ENCODE measurements around the gene GNAQ.

Gene GNAQ

GRCh38 chr9:77901018-77901417 lies 130.6 kb downstream of the GNAQ start:
- intact Hi-C loops (cut with DNase I; ENCODE audit: low total_unique reads), result no loop called here
- Histone ChIP-seq H3K27ac (no peak overlapping the region), H3K4me1 (peaks cover 0 to 23% (median 9%) of the 10 kb centered on the region in 4 donors), H3K9me3 (no peaks in the 10 kb centered on the region), H3K36me3 (peaks cover 0 to 3% (median 0%) of the 10 kb centered on the region in 3 donors), H3K4me3 (no peak overlapping the region), H3K27me3 (no peaks in the 10 kb centered on the region)
- TF ChIP-seq, protein P1, sequence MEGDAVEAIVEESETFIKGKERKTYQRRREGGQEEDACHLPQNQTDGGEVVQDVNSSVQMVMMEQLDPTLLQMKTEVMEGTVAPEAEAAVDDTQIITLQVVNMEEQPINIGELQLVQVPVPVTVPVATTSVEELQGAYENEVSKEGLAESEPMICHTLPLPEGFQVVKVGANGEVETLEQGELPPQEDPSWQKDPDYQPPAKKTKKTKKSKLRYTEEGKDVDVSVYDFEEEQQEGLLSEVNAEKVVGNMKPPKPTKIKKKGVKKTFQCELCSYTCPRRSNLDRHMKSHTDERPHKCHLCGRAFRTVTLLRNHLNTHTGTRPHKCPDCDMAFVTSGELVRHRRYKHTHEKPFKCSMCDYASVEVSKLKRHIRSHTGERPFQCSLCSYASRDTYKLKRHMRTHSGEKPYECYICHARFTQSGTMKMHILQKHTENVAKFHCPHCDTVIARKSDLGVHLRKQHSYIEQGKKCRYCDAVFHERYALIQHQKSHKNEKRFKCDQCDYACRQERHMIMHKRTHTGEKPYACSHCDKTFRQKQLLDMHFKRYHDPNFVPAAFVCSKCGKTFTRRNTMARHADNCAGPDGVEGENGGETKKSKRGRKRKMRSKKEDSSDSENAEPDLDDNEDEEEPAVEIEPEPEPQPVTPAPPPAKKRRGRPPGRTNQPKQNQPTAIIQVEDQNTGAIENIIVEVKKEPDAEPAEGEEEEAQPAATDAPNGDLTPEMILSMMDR (IDR thresholded peaks at IDR 0.05), result no peak
- DNase-seq, result no peak

DNA sequence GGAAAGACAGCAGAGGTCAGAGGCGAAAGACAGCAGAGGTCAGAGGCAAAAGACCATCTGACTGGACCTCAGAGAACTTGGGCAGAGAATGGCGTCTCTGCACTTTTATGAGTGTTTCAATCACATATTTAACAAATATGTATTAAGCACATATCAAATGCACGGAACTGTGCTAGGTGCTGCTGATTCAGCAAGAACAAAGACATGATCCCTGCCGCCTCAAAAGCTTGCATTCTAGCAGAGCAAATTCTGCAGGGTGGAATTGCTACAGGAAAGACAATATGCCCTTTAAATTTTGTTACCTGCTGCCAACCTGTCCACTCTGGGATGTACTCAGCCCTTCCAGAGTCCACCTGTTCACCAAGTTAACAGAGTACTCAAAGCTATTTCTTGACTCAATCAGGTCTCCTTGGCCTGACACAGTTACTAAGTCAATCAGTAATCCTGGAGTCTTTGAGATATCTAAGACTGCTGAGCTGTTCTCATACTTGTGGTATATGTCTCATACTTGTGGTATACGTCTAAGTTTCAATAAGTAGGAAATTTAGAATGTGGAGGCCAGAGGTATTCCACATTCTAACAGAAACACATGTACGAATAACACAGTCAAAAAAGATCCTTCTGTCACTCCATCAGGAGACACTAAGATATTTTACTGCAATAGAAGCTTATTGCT lies 131.8 kb downstream of the GNAQ start:
- H3K27ac ChIP-seq, result no peak overlapping the region
- DNase-seq, result no peak
- H3K27me3 ChIP-seq, result no peaks in the 10 kb centered on the region
- H3K4me1 ChIP-seq, result peaks cover 0 to 23% (median 9%) of the 10 kb centered on the region in 4 donors
- no peak overlapping the region for H3K4me3 ChIP-seq
- H3K36me3 ChIP-seq, result peaks cover 0 to 6% (median 0%) of the 10 kb centered on the region in 3 donors
- TF ChIP-seq, protein P1 (IDR thresholded peaks at IDR 0.05), result no peak
- H3K9me3 ChIP-seq, result no peaks in the 10 kb centered on the region
- intact Hi-C loops (cut with DNase I; ENCODE audit: low total_unique reads), result no loop called here

DNA sequence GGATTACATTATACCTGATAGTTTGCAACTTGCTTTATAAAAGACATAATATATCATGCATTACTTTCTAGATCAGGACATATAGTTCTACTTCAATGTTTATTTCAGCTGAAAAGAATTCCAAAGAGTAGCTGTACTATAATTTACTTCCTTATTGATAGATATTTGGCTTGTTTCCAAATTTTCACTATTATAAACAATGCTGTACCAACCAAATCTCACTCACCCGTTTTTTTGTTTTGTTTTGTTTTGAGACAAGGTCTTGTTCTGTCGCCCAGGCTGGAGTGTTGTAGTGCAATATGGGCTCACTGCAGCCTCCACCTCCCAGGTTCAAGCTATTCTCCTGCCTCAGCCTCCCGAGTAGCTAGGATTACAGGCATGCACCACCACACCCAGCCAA lies 132.7 kb downstream of the GNAQ start:
- H3K27me3 ChIP-seq, result no peaks in the 10 kb centered on the region
- DNase-seq, result no peak

DNA sequence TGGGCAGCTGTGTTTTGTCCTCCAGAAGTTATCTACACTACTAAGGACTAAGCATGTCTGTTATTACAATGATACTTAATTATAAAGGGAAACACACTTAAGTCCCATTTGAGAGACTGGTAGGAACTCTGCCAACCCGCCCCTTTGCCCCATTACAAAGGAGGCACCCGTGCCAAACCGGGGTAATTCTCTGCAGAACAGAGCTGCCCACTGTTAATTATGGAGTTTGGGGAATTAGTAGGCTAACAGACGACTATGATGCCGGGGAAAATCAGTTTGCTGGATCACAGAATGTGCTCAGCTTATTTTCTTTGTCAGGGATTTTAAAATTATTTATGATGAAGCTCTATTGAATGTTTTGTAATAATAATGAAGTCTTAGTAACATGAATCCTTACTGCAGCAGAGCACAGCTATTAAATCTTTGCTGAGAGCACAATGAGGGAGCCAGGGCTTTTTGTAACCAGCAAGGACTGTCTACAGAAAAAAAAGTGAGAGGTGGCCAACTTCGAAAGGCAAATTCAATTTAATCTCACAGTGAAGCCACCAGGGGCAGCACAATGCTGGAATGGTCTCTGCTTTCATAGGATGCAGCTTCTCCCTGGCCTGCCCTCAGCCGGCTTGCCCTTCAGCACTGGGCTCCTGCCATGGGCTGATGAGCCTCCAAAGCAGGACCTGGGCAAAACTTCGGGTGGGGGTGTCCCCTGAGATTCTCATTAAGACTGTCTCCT lies 134.5 kb downstream of the GNAQ start:
- Histone ChIP-seq H3K36me3 (peaks cover 0 to 3% (median 0%) of the 10 kb centered on the region in 3 donors), H3K27ac (no peak overlapping the region), H3K4me3 (no peak overlapping the region), H3K9me3 (no peaks in the 10 kb centered on the region), H3K27me3 (no peaks in the 10 kb centered on the region), H3K4me1 (peaks cover 0 to 23% (median 9%) of the 10 kb centered on the region in 4 donors)
- intact Hi-C loops (cut with DNase I; ENCODE audit: low total_unique reads), result no loop called here
- TF ChIP-seq, protein P1 (IDR thresholded peaks at IDR 0.05), result no peak
- no peak for DNase-seq

More for the DNA sequence above, 132.7 kb downstream of the GNAQ start:
- TF ChIP-seq, protein P1 (IDR thresholded peaks at IDR 0.05), result no peak
- Histone ChIP-seq H3K9me3 (no peaks in the 10 kb centered on the region), H3K36me3 (peaks cover 0 to 6% (median 0%) of the 10 kb centered on the region in 3 donors), H3K4me3 (no peak overlapping the region), H3K27ac (no peak overlapping the region), H3K4me1 (peaks cover 0 to 23% (median 9%) of the 10 kb centered on the region in 4 donors)
- intact Hi-C loops (cut with DNase I; ENCODE audit: low total_unique reads), result no loop called here

GRCh38 chr9:77896269-77896937 lies 135.2 kb downstream of the GNAQ start:
- H3K4me1 ChIP-seq, result peaks cover 0 to 23% (median 9%) of the 10 kb centered on the region in 4 donors
- peaks cover 0 to 3% (median 0%) of the 10 kb centered on the region in 3 donors for H3K36me3 ChIP-seq
- H3K9me3 ChIP-seq, result no peaks in the 10 kb centered on the region
- H3K27ac ChIP-seq, result no peak overlapping the region
- DNase-seq, result no peak
- H3K27me3 ChIP-seq, result no peaks in the 10 kb centered on the region
- intact Hi-C loops (cut with DNase I; ENCODE audit: low total_unique reads), result no loop called here
- no peak overlapping the region for H3K4me3 ChIP-seq
- TF ChIP-seq, protein P1 (IDR thresholded peaks at IDR 0.05), result no peak

Measured in tibial artery (tissue), 4 donors.